KBM-7 (cell line): Measurements from ENCODE around the gene IL36RN.
"Not testable (repeated sequence)": the region's sequence is repeated elsewhere in the genome, so short reads cannot be mapped to it uniquely, and the experiment has no call there.

Source experiments
- DNase-seq: peaks from one replicate; pipeline ENCODE4 v3.0.0-alpha.2; 2015
- in situ Hi-C: fragments of 300-500 bp; cut with MboI; formaldehyde crosslinking; loops from 2 replicates; pipeline ENCODE4 v1.14.3; 2020; ENCODE audit warnings: low sequenced_read_pairs, low pct_unique_long_range_greater_than_20kb, mixed read lengths

Gene IL36RN

GRCh38 chr2:113092864-113093612, 34.0 kb downstream of the IL36RN start:
- in situ Hi-C loops = no loop called here
- DNase-seq = no peak

GRCh38 chr2:113093613-113093977, 34.6 kb downstream of the IL36RN start:
- DNase-seq = no peak
- in situ Hi-C loops = no loop called here

- in situ Hi-C loops, DNase-seq: not testable (repeated sequence)
Observed at GRCh38 chr2:113096306-113096705, 37.3 kb downstream of the IL36RN start.

GRCh38 chr2:113096842-113097618, 38.0 kb downstream of the IL36RN start:
- DNase-seq = not testable (repeated sequence)

DNA sequence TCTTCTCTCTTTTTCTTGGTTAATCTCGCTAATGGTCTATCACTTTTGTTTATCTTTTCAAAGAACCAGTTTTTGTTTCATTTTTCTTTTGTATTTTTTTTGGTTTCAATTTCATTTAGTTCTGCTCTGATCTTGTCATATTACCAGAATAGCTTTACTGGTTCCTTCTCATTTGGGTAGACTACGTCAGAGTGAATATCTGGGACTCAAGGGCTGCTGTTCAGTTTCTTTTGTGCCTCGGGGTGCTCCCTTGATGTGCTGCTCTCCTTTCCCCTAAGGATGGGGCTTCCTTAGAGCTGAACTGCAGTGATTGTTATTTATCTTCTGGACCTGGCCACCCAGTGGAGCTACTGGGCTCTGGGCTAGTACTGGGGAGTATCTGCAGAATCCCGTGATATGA, 39.0 kb downstream of the IL36RN start:
- in situ Hi-C loops = no loop called here
- no peak for DNase-seq

More at GRCh38 chr2:113096842-113097618, 38.0 kb downstream of the IL36RN start:
- in situ Hi-C loops = not testable (repeated sequence)

DNA sequence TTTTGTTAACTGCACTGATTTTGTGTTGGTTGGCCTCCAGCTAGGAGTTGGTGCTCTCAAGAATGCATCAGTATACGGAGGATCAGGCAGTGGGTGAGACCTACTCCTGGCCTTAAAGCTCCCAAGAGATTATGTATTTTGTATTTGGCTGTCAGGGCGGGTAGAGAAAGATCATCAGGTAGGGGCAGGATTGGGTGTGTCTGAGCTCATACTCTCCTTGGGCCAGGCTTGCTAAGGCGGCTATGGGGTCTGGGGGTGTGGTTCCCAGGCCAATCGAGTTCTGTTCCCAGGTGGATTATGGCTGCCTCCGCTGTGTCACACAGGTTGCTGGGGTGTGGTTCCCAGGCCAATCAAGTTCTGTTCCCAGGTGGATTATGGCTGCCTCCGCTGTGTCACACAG, 39.5 kb downstream of the IL36RN start:
- DNase-seq = no peak

DNA sequence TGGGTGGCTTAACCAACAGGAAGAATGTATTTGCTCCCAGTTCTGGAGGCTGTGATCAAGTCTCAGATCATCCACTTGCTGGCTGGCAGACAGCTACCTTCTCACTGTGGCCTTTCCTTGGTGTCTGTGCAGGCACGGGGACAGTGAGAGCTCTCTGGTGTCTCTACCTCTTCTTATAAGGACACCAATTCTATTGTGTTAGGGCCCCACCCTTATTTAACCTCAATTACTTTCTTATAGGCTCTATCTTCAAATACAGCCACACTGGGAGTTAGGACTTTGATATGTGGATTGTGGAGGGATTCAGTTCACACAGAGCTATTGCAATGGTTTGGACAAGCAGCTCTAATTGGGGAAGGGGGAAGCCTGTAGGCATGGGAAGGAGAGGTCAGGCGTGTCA, 43.1 kb downstream of the IL36RN start:
- in situ Hi-C loops = no loop called here
- no peak for DNase-seq

More for the DNA sequence above, 39.5 kb downstream of the IL36RN start:
- in situ Hi-C loops = no loop called here

GRCh38 chr2:113103277-113103676, 44.3 kb downstream of the IL36RN start:
- DNase-seq = no peak
- in situ Hi-C loops = no loop called here

DNA sequence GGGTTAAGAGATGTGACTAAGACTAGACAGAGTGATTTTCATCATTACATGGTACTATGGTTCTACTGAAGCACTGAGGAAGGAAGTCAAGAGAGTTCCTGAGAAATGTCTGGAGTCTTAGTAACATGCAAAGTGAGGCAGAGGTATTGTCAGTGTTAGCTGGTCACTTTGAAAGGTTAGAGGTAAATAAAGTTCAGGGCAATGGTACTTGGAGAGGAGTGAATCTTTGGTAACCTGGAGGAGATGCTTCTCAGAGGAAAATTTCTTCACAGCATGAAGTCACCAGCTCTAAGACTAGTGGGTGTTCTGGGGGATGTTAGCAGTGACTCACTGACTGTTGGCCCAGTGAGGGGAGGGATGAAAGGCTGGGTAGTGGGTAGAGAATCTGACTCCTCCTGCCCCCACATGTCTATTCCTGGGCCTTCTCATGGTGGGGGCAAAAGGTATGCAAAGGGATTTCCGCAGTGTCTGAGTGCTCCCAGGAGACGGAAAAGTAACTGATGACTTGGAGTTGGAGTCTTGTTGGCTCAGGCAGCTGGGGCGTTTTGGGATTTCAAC, 45.1 kb downstream of the IL36RN start:
- DNase-seq = no peak

DNA sequence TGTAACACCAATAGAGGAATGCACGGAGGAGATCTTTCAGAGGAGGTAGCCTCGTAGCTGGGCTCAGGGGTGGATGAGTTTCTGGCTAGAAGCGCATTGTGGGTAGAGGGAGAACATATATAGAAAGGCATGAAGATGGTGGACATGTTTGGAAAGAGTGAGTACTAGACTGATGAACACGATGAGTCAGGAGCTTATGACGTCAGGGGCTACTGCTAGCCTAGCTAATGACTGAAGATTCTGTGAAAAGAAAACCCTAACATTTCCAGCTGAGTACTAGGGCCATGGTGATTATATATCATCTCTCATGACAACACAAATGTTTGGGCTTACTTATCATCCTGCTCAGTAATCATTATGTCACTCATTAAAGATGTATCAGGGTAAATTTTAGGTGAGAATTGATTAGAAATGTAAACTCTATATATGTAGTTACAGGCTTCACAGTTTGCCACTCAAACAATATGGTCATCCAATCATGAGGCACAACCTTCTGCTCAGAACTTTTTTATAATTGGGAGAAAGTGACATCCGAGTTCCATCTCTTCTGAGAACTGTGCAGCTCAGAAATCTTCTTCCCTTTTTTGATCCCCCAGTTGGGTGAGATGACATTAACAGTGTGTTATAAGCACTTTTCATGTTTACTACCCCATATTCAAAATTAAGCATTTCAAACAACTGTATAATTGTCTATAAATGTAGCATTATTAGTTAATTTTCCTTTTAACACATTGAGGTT, 46.2 kb downstream of the IL36RN start:
- no peak for DNase-seq
- in situ Hi-C loops = no loop called here

More for the DNA sequence above, 45.1 kb downstream of the IL36RN start:
- in situ Hi-C loops = no loop called here

GRCh38 chr2:113111121-113111520, 52.1 kb downstream of the IL36RN start:
- DNase-seq = no peak
- in situ Hi-C loops = no loop called here

DNA sequence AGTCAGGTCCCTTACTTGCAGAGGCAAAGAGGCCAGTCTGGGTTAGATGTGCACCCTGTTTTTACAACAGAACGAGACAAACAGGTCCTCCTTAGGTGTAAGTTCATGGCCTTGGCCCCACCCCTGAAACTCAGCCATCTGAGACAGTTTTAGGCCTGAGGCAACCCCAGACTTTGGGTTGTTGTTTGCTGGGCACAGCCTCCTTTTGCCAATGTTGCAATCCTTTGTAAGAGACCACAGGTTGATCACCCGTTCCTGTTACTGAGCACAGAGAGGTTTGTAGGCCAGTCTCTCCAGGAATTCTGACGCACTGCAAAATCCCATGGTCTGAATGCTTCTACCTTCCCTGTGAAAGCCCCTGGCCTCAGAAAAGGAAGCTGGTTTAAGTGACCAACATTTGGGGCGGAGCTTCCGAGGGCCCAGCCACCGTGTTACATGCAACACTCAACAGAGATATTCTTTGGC, 52.9 kb downstream of the IL36RN start:
- in situ Hi-C loops = no loop called here
- no peak for DNase-seq

GRCh38 chr2:113112441-113112840, 53.4 kb downstream of the IL36RN start:
- no peak for DNase-seq
- in situ Hi-C loops = no loop called here

DNA sequence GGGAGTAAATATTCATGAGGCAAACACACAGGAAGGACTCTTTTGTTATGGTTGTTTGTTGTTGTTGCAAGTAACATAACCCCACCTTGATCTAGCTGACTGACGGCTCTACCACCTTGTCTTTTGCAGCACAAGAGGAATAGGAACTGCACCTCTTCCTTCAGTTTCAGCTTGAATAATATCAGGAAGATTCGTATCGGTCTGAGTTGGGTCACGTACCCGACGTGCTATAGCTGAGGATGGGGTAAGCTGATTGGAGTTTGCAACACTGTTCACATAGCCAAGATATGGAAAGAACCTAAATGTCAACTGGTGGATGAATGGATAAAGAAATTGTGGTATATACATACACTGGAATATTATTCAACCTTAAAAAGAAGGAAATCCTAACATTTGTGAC, 53.9 kb downstream of the IL36RN start:
- DNase-seq = no peak
- in situ Hi-C loops = no loop called here

DNA sequence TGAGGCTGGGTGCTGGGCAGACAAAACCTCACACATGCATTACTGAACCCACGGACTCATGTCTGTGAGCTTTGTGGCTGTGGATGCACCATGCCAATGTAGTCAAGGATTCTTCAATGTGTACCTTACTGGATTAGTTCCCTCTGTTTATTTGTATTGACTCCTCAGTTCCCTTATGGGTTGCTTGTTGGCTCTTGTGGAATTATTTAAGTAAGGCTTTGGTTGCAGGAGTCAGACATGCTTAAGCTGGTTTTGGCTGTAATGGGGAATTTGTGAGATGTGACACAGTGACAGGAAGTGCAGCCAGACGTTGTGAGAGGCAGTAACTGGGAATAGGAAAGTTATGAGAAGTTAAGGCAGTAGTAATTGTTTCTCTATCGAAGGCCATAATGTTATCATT, 54.8 kb downstream of the IL36RN start:
- in situ Hi-C loops = no loop called here

More for the DNA sequence above, 54.8 kb downstream of the IL36RN start:
- no peak for DNase-seq
